OCI-LY1 (cell line): ENCODE data around the gene PRSS1.

Experiments used
- H2AFZ ChIP-seq: fragments of 200-600 bp; sonication (generic), shearing (Covaris generic); 2 replicates; pipeline ENCODE4 v1.6.0; 2014; ENCODE audit warnings: antibody characterized with exemption, mild to moderate bottlenecking, low read length
- H3F3A ChIP-seq: fragments of 200-600 bp; sonication (generic), shearing (Covaris generic); 2 replicates; pipeline ENCODE4 v1.6.0; 2014; ENCODE audit warnings: mild to moderate bottlenecking, antibody characterized with exemption, low read length, moderate library complexity; ENCODE audit not compliant: insufficient read depth
- H3K27ac ChIP-seq: fragments of 200-600 bp; sonication (generic); 2 replicates; pipeline ENCODE4 v1.5.1; 2014; ENCODE audit warnings: low read length, mixed run types, mild to moderate bottlenecking, low read depth; ENCODE audit not compliant: poor library complexity, severe bottlenecking
- H3K27me3 ChIP-seq: fragments of 200-600 bp; sonication (generic); 2 replicates; pipeline ENCODE4 v1.6.0; 2014; ENCODE audit warnings: antibody characterized with exemption, mild to moderate bottlenecking, low read length, moderate library complexity; ENCODE audit not compliant: insufficient read depth
- H3K36me3 ChIP-seq: fragments of 200-600 bp; sonication (generic); 2 replicates; pipeline ENCODE4 v1.6.1; 2014; ENCODE audit warnings: mild to moderate bottlenecking, antibody characterized with exemption, low read length, moderate library complexity, mixed read lengths; ENCODE audit not compliant: insufficient read depth
- H3K4me1 ChIP-seq: fragments of 200-600 bp; sonication (generic); 2 replicates; pipeline ENCODE4 v1.5.1; 2014; ENCODE audit warnings: mild to moderate bottlenecking, low read length, moderate library complexity; ENCODE audit not compliant: insufficient read depth, severe bottlenecking
- H3K4me2 ChIP-seq: fragments of 200-600 bp; sonication (generic), shearing (Covaris generic); 2 replicates; pipeline ENCODE4 v1.6.1; 2014; ENCODE audit warnings: low read length
- H3K4me3 ChIP-seq: fragments of 200-600 bp; sonication (generic); 2 replicates; pipeline ENCODE4 v1.5.1; 2014; ENCODE audit warnings: low read length, low read depth, mild to moderate bottlenecking, mixed read lengths; ENCODE audit not compliant: poor library complexity, severe bottlenecking
- H3K79me2 ChIP-seq: fragments of 200-600 bp; shearing (Covaris generic); 2 replicates; pipeline ENCODE4 v1.6.1; 2016; ENCODE audit warnings: mixed run types, low read length, mixed read lengths; ENCODE audit not compliant: insufficient read depth
- H3K9ac ChIP-seq: fragments of 200-600 bp; sonication (generic), shearing (Covaris generic); 2 replicates; pipeline ENCODE4 v1.6.1; 2014; ENCODE audit warnings: mild to moderate bottlenecking, low read length, mixed read lengths
- H3K9me2 ChIP-seq: fragments of 200-600 bp; sonication (generic), shearing (Covaris generic); 2 replicates; pipeline ENCODE4 v1.6.1; 2014; ENCODE audit warnings: low read depth, mild to moderate bottlenecking, low read length, mixed read lengths
- H3K9me3 ChIP-seq: fragments of 200-600 bp; shearing (Covaris generic); 2 replicates; pipeline ENCODE4 v1.6.1; 2014; ENCODE audit warnings: low read length, mixed read lengths
- H4K20me1 ChIP-seq: fragments of 200-600 bp; sonication (generic), shearing (Covaris generic); 2 replicates; pipeline ENCODE4 v1.6.0; 2016; ENCODE audit warnings: mild to moderate bottlenecking, low read length; ENCODE audit not compliant: insufficient read depth
- CTCF ChIP-seq: fragments of 200-600 bp; sonication (generic), shearing (Covaris generic); IDR thresholded peaks from 2 replicates; pipeline ENCODE4 v1.5.1; 2017; ENCODE audit warnings: mild to moderate bottlenecking, antibody characterized with exemption, low read length, moderate library complexity, mixed read lengths
- EZH2 ChIP-seq: fragments of 200-600 bp; sonication (generic), shearing (Covaris generic); IDR thresholded peaks from 2 replicates; pipeline ENCODE4 v1.8.0; 2017; ENCODE audit warnings: borderline replicate concordance, mixed run types, mild to moderate bottlenecking, antibody characterized with exemption, low read length, moderate library complexity, mixed read lengths

PRSS1 gene

GRCh38 chr7:142800088-142800487 lies 50.8 kb downstream of the PRSS1 start:
- peaks cover 58% of the 10 kb centered on the region for H3K4me1 ChIP-seq
- H3K36me3 ChIP-seq = peaks cover 11% of the 10 kb centered on the region; the same call in 1 of the 2 replicates
- no peak for TF ChIP-seq EZH2
- no peak overlapping the region for H3K27ac ChIP-seq
- H3K9ac ChIP-seq = no peak overlapping the region
- no peaks in the 10 kb centered on the region for H3K9me3 ChIP-seq
- H4K20me1 ChIP-seq = no peaks in the 10 kb centered on the region
- no peak overlapping the region for H3K4me2 ChIP-seq
- no peaks in the 10 kb centered on the region for H3K79me2 ChIP-seq
- H3K4me3 ChIP-seq = no peak overlapping the region
- no peaks in the 10 kb centered on the region for H3K27me3 ChIP-seq
- no peaks in the 10 kb centered on the region for H3F3A ChIP-seq
- H3K9me2 ChIP-seq = no peaks in the 10 kb centered on the region
- H2AFZ ChIP-seq = no peak overlapping the region

DNA sequence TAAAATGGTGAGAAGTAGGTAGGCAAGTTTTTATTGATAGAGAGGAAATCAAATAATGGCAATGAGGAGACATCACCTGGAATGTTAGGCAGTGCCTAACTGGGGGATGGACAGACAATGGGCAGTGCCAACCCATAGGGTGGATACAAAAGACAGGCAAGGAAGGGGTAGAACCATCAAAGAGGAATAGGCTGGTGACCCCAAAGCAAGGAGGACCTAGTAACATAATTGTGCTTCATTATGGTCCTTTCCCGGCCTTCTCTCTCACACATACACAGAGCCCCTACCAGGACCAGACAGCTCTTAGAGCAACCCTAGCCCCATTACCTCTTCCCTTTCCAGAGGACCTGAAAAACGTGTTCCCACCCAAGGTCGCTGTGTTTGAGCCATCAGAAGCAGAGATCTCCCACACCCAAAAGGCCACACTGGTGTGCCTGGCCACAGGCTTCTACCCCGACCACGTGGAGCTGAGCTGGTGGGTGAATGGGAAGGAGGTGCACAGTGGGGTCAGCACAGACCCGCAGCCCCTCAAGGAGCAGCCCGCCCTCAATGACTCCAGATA lies 51.5 kb downstream of the PRSS1 start:
- Histone ChIP-seq H3K36me3 (peaks cover 11% of the 10 kb centered on the region; the same call in 1 of the 2 replicates), H3K9ac (no peak overlapping the region), H4K20me1 (no peaks in the 10 kb centered on the region), H3K4me3 (no peak overlapping the region), H3K9me2 (no peaks in the 10 kb centered on the region), H3K79me2 (no peaks in the 10 kb centered on the region), H3K4me2 (no peak overlapping the region), H3K4me1 (peaks cover 57% of the 10 kb centered on the region), H3K27ac (no peak overlapping the region), H3K9me3 (no peaks in the 10 kb centered on the region), H2AFZ (no peak overlapping the region), H3K27me3 (no peaks in the 10 kb centered on the region), H3F3A (no peaks in the 10 kb centered on the region)
- no peak for TF ChIP-seq CTCF
- TF ChIP-seq EZH2 = no peak

GRCh38 chr7:142801601-142802295 lies 52.5 kb downstream of the PRSS1 start:
- H3K27me3 ChIP-seq = no peaks in the 10 kb centered on the region
- no peak overlapping the region for H3K9ac ChIP-seq
- TF ChIP-seq CTCF = no peak
- TF ChIP-seq EZH2 = no peak
- no peak overlapping the region for H3K4me3 ChIP-seq
- no peak overlapping the region for H3K27ac ChIP-seq
- no peaks in the 10 kb centered on the region for H3K9me3 ChIP-seq
- no peak overlapping the region for H2AFZ ChIP-seq
- H3K4me1 ChIP-seq = peaks cover 57% of the 10 kb centered on the region
- no peaks in the 10 kb centered on the region for H3K9me2 ChIP-seq
- H3K36me3 ChIP-seq = peaks cover 11% of the 10 kb centered on the region; the same call in 1 of the 2 replicates
- no peaks in the 10 kb centered on the region for H4K20me1 ChIP-seq
- no peaks in the 10 kb centered on the region for H3F3A ChIP-seq
- H3K79me2 ChIP-seq = no peaks in the 10 kb centered on the region
- H3K4me2 ChIP-seq = no peak overlapping the region
